GM21381 (cell line): Measurements from ENCODE around the gene CNTN5.
"Not testable (repeated sequence)": the region's sequence is repeated elsewhere in the genome, so short reads cannot be mapped to it uniquely, and the experiment has no call there.

Experiments
- ATAC-seq: cut with Tn5 transposase; IDR thresholded peaks from one replicate; pipeline ENCODE4 v1.9.1; 2021; ENCODE audit warnings: mild to moderate bottlenecking, moderate library complexity; ENCODE audit not compliant: unreplicated experiment

CNTN5 gene

DNA sequence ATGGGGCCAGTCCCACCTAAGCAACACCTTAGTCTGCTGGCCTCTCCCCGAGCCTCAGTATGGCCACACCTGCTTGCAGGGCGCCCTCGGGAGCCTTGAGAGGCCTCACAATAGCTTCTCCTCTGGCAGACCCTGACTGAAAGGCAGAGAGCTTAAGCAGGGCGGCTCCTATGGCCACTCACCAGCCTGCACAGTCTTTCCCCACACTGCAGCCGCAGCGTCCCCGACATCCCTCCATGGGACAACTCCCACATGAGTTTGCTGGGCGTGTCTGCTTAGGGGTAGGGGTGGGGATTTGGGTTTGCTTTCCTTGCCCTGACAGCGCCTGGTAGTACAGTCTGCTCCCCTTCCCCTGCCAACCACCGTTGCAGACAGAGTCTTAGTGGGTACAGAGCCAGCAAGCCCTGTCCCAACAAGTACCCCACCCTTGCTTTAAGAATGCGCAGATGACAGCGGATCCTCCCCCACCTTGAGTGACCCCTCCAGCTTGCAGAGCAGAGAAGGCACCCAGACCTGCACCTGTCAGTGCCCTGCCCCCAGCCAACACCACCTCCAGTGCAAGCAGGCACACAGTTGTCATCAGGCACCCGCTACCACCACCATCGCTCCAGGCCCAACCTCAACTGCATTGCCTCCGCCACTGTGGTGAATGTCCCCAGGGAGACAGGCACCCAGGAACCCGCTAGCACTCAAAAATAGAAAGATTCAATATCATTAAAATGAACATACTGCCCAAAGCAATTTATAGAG lies 1252.5 kb downstream of the CNTN5 start:
- ATAC-seq, result no peak

DNA sequence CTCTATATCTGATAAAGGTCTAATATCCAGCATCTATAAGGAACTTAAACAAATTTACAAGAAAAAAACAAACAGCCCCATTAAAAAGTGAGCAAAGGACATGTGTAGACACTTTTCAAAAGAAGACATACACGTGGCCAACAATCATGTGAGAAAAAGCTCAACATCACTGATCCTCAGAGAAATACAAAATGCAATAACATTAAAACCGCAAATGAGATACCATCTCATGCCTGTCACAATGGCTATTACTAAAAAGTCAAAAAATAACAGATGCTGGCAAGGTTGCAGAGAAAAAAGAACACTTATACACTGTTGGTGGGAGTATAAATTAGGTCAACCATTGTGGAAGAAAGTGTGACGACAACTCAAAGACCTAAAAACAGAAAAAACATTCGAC lies 1253.7 kb downstream of the CNTN5 start:
- not testable (repeated sequence) for ATAC-seq

GRCh38 chr11:100294748-100295147 lies 1274.0 kb downstream of the CNTN5 start:
- no peak for ATAC-seq

- no peak for ATAC-seq
These were observed 1275.4 kb downstream of the CNTN5 start for GRCh38 chr11:100296051-100296679.

GRCh38 chr11:100297516-100297915 lies 1276.8 kb downstream of the CNTN5 start:
- no peak for ATAC-seq

- ATAC-seq, result no peak
These were observed 1282.1 kb downstream of the CNTN5 start for GRCh38 chr11:100302824-100303223.

DNA sequence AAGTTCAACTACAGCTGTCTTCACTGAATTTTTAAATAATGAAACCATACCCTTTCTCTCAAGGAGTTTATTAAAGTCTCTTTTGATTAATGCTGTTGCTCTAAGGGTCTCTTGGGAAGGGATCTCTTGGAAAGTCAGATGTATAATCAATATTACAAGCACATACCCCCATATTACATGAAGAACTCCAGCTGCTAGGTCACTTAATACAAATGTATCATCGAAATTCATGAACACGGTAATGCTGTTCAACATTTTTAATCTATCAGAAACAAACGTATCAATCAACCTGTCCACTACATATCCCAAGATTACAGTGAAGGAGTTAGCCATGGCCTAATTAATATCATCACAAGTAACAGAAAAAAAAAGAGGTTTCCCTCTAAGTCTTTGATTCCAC lies 1283.1 kb downstream of the CNTN5 start:
- ATAC-seq, result no peak

DNA sequence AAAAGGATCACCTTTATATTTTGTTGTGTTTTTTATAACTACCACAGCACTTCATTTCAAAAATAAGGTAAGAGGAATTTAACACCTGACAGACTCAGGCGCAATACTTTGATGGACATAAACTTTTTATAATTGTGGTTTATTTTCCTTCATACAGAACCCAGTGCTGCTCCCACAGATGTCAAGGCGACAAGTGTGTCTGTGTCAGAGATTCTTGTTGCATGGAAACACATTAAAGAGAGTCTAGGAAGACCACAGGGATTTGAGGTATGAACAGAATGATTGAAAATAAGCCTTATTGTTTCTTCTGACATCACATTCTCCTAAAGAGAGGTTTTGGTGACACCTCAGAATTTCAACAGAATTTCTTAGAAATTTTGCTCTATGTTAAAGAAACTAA lies 1287.5 kb downstream of the CNTN5 start:
- ATAC-seq, result no peak

GRCh38 chr11:100315946-100316345 lies 1295.2 kb downstream of the CNTN5 start:
- ATAC-seq, result no peak

DNA sequence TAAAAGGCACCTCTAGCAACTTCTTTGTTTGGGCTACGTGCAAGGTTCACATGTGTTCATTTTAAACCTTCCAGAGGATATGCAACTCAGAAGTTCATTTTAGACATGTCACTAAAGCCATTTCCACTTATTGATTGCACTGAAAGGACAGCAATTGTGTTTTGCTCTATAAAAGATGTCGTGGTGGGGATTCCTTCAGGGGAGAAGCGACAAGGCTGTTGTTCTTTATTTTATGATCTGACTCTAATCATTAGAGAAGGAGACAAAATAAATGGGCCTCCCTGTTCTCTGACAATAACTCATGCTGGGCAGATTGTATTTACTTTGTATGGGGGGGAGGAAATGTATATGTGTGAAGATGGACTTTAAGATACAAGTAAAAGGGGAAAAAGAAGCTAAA lies 1296.2 kb downstream of the CNTN5 start:
- ATAC-seq, result no peak

DNA sequence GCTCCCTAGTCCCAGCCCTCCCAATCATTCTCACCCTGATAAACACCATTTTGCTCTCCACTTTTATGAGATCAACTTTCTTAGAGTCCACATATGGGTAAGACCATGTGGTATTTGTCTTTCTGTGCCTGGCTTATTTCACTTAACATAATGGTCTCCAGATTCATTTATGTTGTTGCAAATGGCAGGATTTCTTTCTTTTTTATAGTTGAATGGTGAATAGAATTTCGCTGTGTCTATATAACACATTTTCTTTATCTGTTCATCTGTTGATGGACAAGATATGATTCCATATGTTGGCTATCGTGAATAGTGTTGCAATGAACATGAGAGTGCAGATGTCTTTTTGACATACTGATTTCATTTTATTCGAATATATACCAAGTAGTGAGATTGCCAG lies 1298.9 kb downstream of the CNTN5 start:
- no peak for ATAC-seq

DNA sequence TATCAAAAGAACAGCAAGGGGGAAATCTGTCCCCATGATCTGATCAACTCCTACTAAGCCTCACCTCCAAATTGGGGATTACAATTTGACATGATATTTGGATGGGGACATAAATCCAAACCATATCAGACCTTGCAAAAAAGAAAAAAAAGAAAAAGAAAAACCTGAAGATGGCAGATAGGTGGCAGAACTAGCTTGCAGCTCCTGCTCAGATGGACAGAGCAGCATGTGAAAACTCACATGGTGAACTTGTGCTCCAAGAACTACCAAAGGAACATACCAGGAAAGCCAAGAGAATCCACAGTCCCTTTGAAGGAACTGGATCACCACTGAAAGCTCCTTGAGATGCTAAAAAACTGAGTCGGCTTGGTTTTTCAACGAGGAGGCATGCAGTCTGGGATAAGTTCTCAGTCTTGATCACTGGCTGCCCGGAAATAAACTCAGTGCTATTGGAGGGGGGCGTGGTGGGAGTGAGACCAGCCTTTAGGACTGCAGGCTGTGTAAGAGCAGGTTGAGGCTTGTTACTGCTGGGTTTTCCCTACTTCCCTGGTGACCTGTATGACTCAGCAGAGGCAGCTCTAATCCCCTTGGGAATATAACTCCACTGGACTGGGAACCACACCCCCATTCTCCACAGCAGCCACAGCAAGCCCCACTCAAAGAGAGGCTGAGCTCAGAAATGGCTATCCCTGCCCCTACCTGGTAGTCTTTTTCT lies 1308.0 kb downstream of the CNTN5 start:
- ATAC-seq, result no peak

GRCh38 chr11:100329352-100329751 lies 1308.6 kb downstream of the CNTN5 start:
- no peak for ATAC-seq

DNA sequence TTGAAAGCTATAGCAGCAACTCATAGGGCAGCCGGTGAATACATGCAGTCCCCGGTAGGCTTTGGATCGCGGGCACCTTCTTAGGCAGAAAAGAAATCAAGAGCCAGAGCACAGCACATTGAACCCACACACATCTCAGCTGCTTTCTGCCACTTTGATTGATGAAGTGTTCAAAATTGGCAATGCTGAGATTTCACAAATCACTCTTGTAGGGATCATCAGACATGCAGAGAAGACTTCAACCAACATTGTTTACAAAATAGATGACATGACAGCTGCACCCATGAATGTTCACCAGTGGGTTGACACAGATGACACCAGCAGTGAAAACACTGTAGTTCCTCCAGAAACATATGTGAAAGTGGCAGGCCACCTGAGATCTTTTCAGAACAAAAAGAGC lies 1316.1 kb downstream of the CNTN5 start:
- no peak for ATAC-seq

- no peak for ATAC-seq
These were observed 1317.5 kb downstream of the CNTN5 start for GRCh38 chr11:100338144-100338840.

- ATAC-seq, result no peak
These were observed 1319.9 kb downstream of the CNTN5 start for GRCh38 chr11:100340466-100341319.

- ATAC-seq, result no peak
These were observed 1332.3 kb downstream of the CNTN5 start for GRCh38 chr11:100353083-100353482.

DNA sequence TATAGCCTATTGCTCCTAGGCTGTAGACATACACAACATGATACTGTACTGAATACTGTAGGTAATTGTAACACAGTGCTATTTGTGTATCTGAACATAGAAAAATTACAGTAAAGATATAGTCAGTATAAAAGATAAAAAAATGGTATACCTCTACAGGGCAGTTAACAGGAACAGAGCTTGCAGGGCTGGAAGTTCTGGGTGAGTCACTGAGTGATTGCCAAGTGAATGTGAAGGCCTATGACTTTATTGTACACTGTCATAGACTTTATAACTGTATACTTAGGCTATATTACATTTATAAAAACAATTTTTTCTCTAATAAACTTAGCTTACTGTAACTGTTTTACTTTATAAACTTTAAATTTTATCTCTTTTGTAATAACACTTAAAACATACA lies 1334.0 kb downstream of the CNTN5 start:
- ATAC-seq, result no peak

GRCh38 chr11:100356035-100356434 lies 1335.3 kb downstream of the CNTN5 start:
- ATAC-seq, result no peak

DNA sequence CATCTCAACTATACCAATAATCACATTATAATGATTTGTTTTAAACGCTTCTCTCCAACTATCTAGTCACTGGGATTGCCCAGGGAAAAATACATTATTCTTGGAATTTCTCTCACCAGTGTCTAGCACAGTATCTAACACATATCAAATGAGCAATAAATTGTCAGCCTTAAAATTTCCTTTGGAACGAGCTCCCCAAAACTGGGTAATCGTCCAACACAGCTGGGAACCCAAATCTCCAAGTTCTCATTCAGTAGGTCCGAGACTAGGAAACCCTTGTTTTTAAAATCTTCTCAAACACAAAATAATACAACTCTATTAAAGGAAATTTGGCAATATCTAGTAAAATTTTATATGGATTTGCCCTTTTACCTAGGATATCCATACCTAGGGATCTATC lies 1338.5 kb downstream of the CNTN5 start:
- no peak for ATAC-seq

GRCh38 chr11:100367892-100368291 lies 1347.1 kb downstream of the CNTN5 start:
- ATAC-seq, result no peak
